VCaP (cell line): ENCODE measurements around the gene BATF3.
"Not testable (repeated sequence)": the region's sequence is repeated elsewhere in the genome, so short reads cannot be mapped to it uniquely, and the experiment has no call there.

Experiments used
- H3K27ac ChIP-seq: fragments of 450-650 bp; 2 replicates; pipeline ENCODE4 v1.5.1; 2017
- CTCF ChIP-seq: fragments of 450-650 bp; conservative IDR thresholded peaks from 2 replicates; pipeline ENCODE4 v1.5.1; 2017; ENCODE audit warnings: mild to moderate bottlenecking, moderate library complexity

BATF3 gene

DNA sequence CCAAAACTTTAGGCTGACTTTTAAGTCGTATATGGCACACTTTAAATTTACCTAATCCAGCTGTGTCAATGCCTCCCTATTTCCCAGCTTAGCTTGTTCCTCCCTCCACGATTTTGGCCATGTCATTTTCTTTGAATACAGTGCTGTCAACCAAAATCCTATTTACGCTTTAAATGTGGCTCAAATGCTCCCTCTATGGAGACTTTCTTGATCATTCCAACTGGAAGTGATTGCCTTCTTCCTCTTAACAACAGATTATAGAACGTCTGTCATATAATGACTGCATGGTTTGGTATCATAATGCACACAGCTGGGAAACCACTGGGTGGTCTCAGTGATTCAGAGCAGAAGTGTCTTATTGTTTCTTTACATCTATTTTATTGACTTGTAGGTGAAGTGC lies 18.9 kb upstream of the BATF3 start:
- TF ChIP-seq CTCF, result peak; percentile 59
- H3K27ac ChIP-seq, result no peak overlapping the region

GRCh38 chr1:212716161-212716560 lies 16.5 kb upstream of the BATF3 start:
- no peak for TF ChIP-seq CTCF
- no peak overlapping the region for H3K27ac ChIP-seq

DNA sequence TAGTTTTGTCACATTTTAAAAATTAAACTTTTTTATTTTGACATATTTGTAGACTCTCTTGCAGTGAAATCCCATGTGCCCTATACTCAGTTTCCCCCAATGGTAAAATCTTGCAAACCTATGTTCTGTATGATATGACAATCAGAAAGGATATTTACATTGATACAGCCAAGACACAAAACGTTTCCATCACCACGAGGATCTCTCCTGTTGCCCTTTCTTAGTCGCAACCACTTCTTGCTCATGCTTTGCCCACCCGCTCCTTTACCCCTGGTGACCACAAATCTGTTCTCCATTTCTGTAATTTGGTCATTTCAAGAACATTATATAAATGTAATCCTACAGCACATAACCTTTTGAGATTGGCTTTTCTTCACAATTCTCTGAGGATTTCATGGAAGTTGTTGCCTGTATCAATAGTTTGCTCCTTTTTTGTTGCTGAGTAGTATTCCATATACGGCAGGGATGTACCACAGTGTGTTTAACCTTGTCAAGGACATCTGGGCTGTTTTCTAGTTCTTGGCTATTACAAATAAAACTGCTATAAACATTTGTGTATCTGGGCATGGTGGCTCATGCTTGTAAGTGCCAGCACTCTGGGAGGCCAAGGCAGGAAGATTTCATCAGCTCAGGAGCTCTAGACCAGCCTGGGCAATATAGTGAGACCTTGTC lies 14.0 kb upstream of the BATF3 start:
- no peak overlapping the region for H3K27ac ChIP-seq
- TF ChIP-seq CTCF, result no peak

DNA sequence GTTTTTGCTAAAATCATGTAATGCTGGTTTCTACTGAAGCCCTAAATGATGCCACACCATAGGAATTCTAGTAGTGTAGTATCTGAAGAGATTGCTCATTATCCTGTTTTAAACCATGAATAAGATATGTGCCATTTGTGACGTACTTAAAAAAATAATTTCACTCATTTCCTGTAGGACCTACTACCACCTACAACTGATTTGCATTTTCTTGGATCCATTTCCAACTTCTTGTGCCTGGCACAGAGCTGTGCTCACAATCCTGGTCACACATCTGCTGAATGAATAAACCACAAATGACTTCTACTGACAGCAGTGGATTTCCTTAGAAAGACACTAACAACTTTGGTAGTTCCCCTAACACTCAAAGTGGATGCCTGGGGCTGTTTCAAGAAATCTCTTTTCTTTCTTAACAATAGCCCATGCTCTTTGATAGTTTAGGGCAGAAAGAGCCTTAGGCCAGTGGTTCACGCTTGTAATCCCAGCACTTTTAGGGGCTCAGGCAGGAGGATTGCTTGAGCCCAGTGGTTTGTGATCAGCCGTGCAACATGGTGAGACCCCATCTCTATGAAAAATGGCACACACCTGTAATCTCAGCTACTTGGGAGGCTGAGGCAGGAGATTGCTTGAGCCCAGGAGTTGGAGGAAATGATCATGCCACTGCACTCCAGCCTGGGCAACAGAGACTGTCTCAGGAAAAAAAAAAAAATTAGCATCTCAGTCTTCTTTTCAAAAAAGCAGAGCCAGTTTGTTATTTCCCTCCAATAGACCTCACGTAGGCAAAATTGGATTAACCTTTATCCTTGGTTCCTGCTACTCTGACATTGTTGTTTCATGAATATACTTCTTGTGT lies 13.0 kb upstream of the BATF3 start:
- no peak for TF ChIP-seq CTCF

DNA sequence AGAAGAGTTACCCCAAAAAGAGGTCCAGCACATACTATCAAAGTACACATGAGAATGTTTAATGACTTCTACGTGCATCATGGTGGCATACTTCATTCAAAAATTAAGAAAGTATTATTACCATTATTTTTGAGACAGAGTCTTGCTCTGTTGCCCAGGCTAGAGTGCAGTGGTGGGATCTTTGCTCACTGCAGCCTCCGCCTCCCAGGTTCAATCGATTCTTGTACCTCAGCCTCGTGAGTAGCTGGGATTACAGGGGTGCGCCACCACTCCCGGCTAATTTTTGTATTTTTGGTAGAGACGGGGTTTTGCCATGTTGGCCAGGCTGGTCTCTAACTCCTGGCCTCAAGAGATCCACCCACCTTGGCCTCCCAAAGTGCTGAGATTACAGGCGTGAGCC lies 12.3 kb upstream of the BATF3 start:
- not testable (repeated sequence) for H3K27ac ChIP-seq

More for the DNA sequence above, 13.0 kb upstream of the BATF3 start:
- no peak overlapping the region for H3K27ac ChIP-seq

GRCh38 chr1:212710566-212710965 lies 10.9 kb upstream of the BATF3 start:
- no peak overlapping the region for H3K27ac ChIP-seq
- TF ChIP-seq CTCF, result no peak

DNA sequence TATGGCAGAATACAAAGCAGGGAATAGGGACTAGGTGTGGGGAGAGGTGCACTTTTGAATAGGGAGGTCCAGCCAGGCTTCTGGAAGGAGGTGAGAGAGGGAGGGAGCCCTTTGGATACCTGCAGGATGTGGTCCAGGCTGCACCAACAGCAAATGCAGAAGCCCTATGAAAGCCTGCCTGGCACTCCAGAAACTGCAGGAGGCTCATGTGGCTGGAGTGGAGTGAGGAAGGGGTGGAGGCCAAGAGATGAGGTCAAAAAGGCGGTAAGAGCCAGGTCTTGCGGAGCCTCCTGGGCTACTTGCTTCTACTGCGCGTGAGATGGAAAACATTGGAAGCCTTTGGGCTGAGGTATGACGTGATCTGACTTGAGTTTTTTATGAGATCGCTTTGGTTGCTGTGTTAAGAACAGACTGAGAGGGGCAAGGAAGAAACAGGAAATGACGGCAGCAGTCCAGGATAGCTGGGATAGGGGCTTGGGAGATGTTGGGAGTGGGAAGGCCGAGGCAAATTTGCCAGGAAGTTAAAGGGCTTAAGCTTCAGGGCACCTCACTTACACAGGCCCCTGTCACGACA lies 4.4 kb upstream of the BATF3 start:
- TF ChIP-seq CTCF, result no peak
- no peak overlapping the region for H3K27ac ChIP-seq

GRCh38 chr1:212702672-212703071 lies 3.0 kb upstream of the BATF3 start:
- no peak overlapping the region for H3K27ac ChIP-seq
- TF ChIP-seq CTCF, result no peak
